ENCODE data around the gene POLE2. TPM values are rescaled to one million over a fixed set of nuclear protein-coding genes. Genes with fewer than 3 reads are reported as not detected.
A peak's percentile ranks its signal among the peaks of the same experiment; 100 is the strongest.
"Not testable (repeated sequence)": the region's sequence is repeated elsewhere in the genome, so short reads cannot be mapped to it uniquely, and the experiment has no call there.

The POLE2 gene, protein sequence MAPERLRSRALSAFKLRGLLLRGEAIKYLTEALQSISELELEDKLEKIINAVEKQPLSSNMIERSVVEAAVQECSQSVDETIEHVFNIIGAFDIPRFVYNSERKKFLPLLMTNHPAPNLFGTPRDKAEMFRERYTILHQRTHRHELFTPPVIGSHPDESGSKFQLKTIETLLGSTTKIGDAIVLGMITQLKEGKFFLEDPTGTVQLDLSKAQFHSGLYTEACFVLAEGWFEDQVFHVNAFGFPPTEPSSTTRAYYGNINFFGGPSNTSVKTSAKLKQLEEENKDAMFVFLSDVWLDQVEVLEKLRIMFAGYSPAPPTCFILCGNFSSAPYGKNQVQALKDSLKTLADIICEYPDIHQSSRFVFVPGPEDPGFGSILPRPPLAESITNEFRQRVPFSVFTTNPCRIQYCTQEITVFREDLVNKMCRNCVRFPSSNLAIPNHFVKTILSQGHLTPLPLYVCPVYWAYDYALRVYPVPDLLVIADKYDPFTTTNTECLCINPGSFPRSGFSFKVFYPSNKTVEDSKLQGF
- 0.98 TPM for total RNA-seq
- long read RNA-seq, partial matches to known transcripts: 0 of 2 reads
- long read RNA-seq, other reads (novel, unspliced or antisense): 2 of 2 reads

DNA sequence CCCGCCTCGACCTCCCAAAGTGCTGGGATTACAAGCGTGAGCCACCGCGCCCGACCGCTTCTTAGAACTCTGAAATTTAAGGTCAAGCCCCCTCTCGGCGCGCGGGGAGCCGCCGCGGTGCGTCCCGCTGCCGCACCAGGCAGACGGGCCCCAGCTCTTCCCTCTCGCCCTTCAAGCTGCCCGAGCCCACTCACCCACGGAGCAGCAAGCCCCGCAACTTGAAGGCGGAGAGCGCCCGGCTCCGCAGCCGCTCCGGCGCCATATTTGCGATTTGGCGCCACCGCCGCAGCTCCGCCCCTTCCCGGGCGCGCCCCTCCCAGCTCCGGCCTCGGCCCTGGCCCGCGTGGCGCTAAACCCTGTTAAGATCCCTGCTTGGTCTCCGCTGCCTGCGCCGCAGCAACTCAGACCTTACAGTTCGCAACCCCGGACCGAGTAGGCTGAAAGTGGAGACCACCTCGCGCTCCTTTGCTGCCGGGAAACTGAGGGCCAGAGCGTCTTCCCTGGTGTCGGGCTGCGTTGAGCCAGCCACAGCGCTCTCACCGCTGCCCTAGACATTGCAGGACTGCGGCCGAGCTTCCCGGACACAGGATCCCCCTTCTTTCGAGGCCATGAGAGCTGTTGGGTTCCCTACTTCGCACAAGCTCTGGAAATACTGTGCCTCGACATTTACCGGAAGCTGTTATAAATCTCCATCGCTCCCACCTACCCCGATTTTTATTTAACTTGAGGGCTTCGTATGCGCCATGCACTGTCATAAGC is at the start of gene POLE2:
POLE2 (minus strand) TSS at position 273 of the 759 bp plus-strand sequence; CDS start at position 262, 11 bp downstream.
- TF ChIP-seq, protein P1, sequence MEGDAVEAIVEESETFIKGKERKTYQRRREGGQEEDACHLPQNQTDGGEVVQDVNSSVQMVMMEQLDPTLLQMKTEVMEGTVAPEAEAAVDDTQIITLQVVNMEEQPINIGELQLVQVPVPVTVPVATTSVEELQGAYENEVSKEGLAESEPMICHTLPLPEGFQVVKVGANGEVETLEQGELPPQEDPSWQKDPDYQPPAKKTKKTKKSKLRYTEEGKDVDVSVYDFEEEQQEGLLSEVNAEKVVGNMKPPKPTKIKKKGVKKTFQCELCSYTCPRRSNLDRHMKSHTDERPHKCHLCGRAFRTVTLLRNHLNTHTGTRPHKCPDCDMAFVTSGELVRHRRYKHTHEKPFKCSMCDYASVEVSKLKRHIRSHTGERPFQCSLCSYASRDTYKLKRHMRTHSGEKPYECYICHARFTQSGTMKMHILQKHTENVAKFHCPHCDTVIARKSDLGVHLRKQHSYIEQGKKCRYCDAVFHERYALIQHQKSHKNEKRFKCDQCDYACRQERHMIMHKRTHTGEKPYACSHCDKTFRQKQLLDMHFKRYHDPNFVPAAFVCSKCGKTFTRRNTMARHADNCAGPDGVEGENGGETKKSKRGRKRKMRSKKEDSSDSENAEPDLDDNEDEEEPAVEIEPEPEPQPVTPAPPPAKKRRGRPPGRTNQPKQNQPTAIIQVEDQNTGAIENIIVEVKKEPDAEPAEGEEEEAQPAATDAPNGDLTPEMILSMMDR (IDR thresholded peaks at IDR 0.05): no peak
- peaks cover 6% of the 10 kb centered on the region for H3K4me1 ChIP-seq
- no peaks in the 10 kb centered on the region for H3K27me3 ChIP-seq
- H3K36me3 ChIP-seq: no peaks in the 10 kb centered on the region
- DNase-seq (peak; percentile 90), ATAC-seq (peak; percentile 91)
- H3K9me3 ChIP-seq: no peaks in the 10 kb centered on the region
- peak within 1 kb of the TSS; percentile 84 for H3K27ac ChIP-seq
- peak within 1 kb of the TSS; percentile 82 for H3K4me3 ChIP-seq
- intact Hi-C loops (cut with DNase I): no loop called here

DNA sequence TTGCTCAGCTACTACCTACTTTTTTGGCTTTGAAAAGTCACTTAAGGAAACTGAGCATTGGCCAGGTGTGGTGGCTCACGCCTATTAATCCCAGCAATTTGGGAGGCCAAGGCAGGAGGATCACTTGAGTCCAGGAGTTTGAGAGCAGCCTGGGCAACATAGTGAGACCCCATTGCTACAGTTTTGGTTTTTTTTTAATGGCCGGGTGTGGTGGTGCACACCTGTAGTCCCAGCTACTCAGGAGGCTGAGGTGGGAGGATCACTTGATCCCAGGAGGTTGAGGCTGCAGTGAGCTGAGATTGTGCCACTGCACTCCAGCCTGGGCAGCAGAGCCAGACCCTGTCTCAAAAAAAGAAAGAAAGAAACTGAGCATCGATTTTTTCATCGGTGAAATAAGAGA is 47.7 kb upstream of the POLE2 start:
- H3K9me3 ChIP-seq; ATAC-seq; H3K27me3 ChIP-seq; DNase-seq; H3K4me3 ChIP-seq; H3K4me1 ChIP-seq; H3K27ac ChIP-seq; intact Hi-C loops (cut with DNase I); H3K36me3 ChIP-seq: not testable (repeated sequence)

- no peaks in the 10 kb centered on the region for H3K4me1 ChIP-seq
- ATAC-seq (no peak), DNase-seq (no peak)
- H3K27me3 ChIP-seq: no peaks in the 10 kb centered on the region
- no peak overlapping the region for H3K4me3 ChIP-seq
- H3K9me3 ChIP-seq: no peaks in the 10 kb centered on the region
- H3K27ac ChIP-seq: no peak overlapping the region
- H3K36me3 ChIP-seq: peaks cover 6% of the 10 kb centered on the region
- TF ChIP-seq, protein P1 (IDR thresholded peaks at IDR 0.05): no peak
- intact Hi-C loops (cut with DNase I): no loop called here
Measured at GRCh38 chr14:49733836-49734235, 45.8 kb upstream of the POLE2 start.

DNA sequence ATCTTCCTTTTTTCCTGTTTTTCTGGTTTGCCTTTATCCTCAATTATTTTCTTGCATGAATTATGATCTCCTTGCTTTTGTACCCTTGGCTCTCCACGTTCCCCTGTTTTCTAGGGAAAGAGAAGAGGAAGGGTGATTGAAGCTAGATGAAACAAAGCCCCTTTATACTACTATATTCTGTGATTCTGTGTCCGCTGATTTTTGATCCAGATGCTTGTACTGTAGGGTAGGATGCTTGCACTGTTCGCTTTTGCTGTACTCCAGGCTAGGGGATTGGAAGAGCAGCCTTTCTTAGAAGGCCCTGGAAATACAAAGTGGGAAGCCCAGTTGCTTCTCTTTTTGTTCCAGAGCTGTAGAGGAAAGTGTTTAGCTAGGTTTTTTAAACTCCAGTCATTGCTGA is 44.9 kb upstream of the POLE2 start:
- H3K9me3 ChIP-seq: no peaks in the 10 kb centered on the region
- DNase-seq: no peak
- no peak for ATAC-seq
- TF ChIP-seq, protein P1 (IDR thresholded peaks at IDR 0.05): no peak
- peaks cover 6% of the 10 kb centered on the region for H3K36me3 ChIP-seq
- intact Hi-C loops (cut with DNase I): no loop called here
- no peak overlapping the region for H3K4me3 ChIP-seq
- H3K4me1 ChIP-seq: no peaks in the 10 kb centered on the region
- no peak overlapping the region for H3K27ac ChIP-seq
- no peaks in the 10 kb centered on the region for H3K27me3 ChIP-seq

DNA sequence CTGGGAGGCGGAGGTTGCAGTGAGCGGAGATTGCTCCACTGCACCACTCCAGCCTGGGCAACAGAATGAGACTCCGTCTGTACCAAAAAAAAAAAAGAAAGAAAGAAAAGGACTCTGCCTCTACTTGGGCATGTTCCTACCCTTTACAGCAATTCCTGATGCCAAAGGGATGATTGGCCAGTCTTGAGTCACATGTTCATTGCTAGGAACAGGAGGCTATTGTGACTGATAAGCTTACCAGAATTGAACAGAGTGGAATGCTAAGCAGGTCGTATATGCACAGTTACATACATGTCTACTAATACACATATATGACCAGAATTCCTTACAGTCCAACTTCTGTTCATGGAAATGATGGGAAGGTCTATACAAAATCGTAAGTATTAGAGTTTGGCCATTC is 39.2 kb upstream of the POLE2 start:
- no peaks in the 10 kb centered on the region for H3K27me3 ChIP-seq
- ATAC-seq (no peak), DNase-seq (no peak)
- no peak overlapping the region for H3K27ac ChIP-seq
- intact Hi-C loops (cut with DNase I): no loop called here
- peaks cover 20% of the 10 kb centered on the region for H3K36me3 ChIP-seq
- TF ChIP-seq, protein P1 (IDR thresholded peaks at IDR 0.05): no peak
- no peaks in the 10 kb centered on the region for H3K4me1 ChIP-seq
- H3K9me3 ChIP-seq: no peaks in the 10 kb centered on the region
- H3K4me3 ChIP-seq: no peak overlapping the region

DNA sequence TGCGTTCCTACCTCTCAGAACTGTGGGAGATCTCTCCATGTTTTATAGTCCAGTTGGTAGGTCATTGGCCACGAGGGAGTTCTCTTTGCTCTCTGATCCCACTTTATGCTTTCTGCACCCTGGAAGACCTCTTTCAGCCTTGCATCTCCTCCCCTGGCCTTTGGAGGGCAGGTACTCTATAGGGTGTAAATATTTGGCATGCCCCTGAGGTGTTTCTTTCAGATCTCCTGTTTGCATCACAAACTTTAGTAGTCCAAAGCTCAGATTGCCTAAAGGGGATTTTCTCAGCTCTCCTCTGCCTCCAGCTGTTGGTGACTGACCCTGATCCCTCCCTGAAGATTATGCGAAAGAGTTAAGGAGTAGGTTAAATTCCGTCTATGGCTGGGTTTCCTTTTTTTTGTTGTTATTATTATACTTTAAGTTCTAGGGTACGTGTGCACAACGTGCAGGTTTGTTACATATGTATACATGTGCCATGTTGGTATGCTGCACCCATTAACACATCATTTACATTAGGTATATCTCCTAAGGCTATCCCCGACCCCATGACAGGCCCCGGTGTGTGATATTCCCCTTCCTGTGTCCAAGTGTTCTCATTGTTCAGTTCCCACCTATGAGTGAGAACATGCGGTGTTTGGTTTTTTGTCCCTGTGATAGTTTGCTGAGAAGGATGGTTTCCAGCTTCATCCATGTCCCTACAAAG is 33.9 kb upstream of the POLE2 start:
- H3K27me3 ChIP-seq; H3K4me1 ChIP-seq; H3K9me3 ChIP-seq; ATAC-seq; H3K4me3 ChIP-seq; H3K27ac ChIP-seq; DNase-seq; intact Hi-C loops (cut with DNase I): not testable (repeated sequence)
- H3K36me3 ChIP-seq: peaks cover 21% of the 10 kb centered on the region
